ENCODE measurements around the gene R3HDM1.

DNA sequence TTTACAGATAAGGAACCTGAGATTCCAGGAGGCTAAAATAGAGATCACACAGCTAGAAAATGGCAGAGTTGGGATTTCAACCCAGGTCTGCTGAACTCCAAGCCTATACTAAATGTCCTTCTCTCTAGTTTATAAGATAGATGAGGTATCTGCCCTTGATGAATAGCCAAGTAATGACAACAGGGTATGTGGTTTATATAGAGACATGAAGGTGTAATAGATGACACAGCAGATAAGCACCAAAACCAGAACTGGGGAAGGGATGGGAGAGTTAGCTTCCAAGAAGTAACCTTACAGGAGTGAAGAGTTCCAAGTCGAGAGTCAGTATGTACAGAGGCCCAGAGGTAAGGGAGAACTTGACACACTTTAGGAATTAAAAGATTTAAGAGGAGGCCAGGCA lies 105.7 kb downstream of the R3HDM1 start:
- TF ChIP-seq POLR2AphosphoS5 (IDR thresholded peaks at IDR 0.05) = no peak
- no peak for TF ChIP-seq RAD21 (conservative IDR thresholded peaks at IDR 0.05)
- TF ChIP-seq, protein P1, sequence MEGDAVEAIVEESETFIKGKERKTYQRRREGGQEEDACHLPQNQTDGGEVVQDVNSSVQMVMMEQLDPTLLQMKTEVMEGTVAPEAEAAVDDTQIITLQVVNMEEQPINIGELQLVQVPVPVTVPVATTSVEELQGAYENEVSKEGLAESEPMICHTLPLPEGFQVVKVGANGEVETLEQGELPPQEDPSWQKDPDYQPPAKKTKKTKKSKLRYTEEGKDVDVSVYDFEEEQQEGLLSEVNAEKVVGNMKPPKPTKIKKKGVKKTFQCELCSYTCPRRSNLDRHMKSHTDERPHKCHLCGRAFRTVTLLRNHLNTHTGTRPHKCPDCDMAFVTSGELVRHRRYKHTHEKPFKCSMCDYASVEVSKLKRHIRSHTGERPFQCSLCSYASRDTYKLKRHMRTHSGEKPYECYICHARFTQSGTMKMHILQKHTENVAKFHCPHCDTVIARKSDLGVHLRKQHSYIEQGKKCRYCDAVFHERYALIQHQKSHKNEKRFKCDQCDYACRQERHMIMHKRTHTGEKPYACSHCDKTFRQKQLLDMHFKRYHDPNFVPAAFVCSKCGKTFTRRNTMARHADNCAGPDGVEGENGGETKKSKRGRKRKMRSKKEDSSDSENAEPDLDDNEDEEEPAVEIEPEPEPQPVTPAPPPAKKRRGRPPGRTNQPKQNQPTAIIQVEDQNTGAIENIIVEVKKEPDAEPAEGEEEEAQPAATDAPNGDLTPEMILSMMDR (IDR thresholded peaks at IDR 0.05; ENCODE audit: poor library complexity, severe bottlenecking) = no peak
- TF ChIP-seq EZH2 (IDR thresholded peaks at IDR 0.05; ENCODE audit: borderline replicate concordance, insufficient read depth, low read length, poor library complexity, severe bottlenecking) = no peak
- no peak for TF ChIP-seq SMC3 (conservative IDR thresholded peaks at IDR 0.05; ENCODE audit: poor library complexity)
